H1 (cell line): ENCODE results near the gene RTCB. TPM values are rescaled to one million over a fixed set of nuclear protein-coding genes. Genes with fewer than 3 reads are reported as not detected.

ENCODE experiments used
- ASH2L ChIP-seq: fragments of 200-600, 300-600 bp; sonication (generic); IDR thresholded peaks from one replicate; pipeline ENCODE4 v1.7.1; 2017; ENCODE audit warnings: low read length
- BCL11A ChIP-seq, 2 experiments: IDR thresholded peaks; one replicate each; pipeline ENCODE4 v1.6.1; 2011; ENCODE audit warnings: low read depth in 2 of 2, low read length in 2 of 2, mild to moderate bottlenecking in 2 of 2
- CBX8 ChIP-seq: fragments of 300-800, 300-1000 bp; sonication (generic); IDR thresholded peaks from 2 replicates; pipeline ENCODE4 v1.7.1; 2016; ENCODE audit warnings: low read depth, low read length, borderline replicate concordance
- E2F6 ChIP-seq: IDR thresholded peaks from 2 replicates; pipeline ENCODE4 v1.6.1; 2012; ENCODE audit warnings: inconsistent platforms
- SIN3A ChIP-seq, 2 experiments: IDR thresholded peaks in 1 of 2; conservative IDR thresholded peaks in 1 of 2; 2 replicates each; pipeline ENCODE4 v1.6.1; 2011 to 2012; ENCODE audit warnings: low read length in 2 of 2, improper control_type of control experiment in 1 of 2, low read depth in 1 of 2, mild to moderate bottlenecking in 1 of 2
- SP4 ChIP-seq: IDR thresholded peaks from 2 replicates; pipeline ENCODE4 v1.6.1; 2012; ENCODE audit warnings: low read length, inconsistent platforms
- TAF1 ChIP-seq: IDR thresholded peaks from 2 replicates; pipeline ENCODE4 v1.6.1; 2011; ENCODE audit warnings: mild to moderate bottlenecking, low read depth, low read length
- TCF12 ChIP-seq: IDR thresholded peaks from 2 replicates; pipeline ENCODE4 v1.6.1; 2011; ENCODE audit warnings: low read depth, mild to moderate bottlenecking, low read length
- ZNF274 ChIP-seq: IDR thresholded peaks from 2 replicates; pipeline ENCODE4 v1.7.0; 2012; ENCODE audit warnings: low read length, borderline replicate concordance; ENCODE audit errors: extremely low read depth
- polyA plus RNA-seq, 7 experiments: library from polyadenylated mRNA; depleted of rRNA in 3 of 7; stranded (reverse) in 5 of 7; unstranded in 2 of 7; fragments of >200 nt in 5 of 7; fragments of 200-250 nt in 2 of 7; gene quantifications; 1 replicate in 5 of 7; 2 replicates in 1 of 7; 4 replicates in 1 of 7; pipeline versions ENCODE4 v1.2.1 to v1.2.3, GENCODE V29; 2011 to 2013; ENCODE audit warnings: missing spikeins in 2 of 7, mixed read lengths in 2 of 7
- total RNA-seq: library from RNA; stranded (reverse); fragmentation: NEBNext Ultra II Directional; extraction: Animal tissue kit (Norgen Biotek cat#: 25700); gene quantifications from 2 replicates; pipeline ENCODE4 v1.2.1, GENCODE V29; 2021

The RTCB gene
- total and polyA plus RNA-seq, 2 of the 8 experiments (the other 6 are each of a cell fraction or from before 2014, with no cell fraction given) = 104 to 114 TPM

- peak; percentile 82 for TF ChIP-seq ASH2L
- no peak for TF ChIP-seq CBX8
- no peak for TF ChIP-seq SP4
- TF ChIP-seq TCF12 = no peak
- no peak for TF ChIP-seq ZNF274
- TF ChIP-seq SIN3A (conservative IDR thresholded peaks at IDR 0.05 in 1 of 2, IDR thresholded peaks at IDR 0.05 in 1 of 2; ENCODE audit: low read depth in 1 of 2, low read length in 2 of 2) = 0 out of 4 replicates have a peak, but pooled peaks have one; percentile 40
- no peak for TF ChIP-seq E2F6
- no peak for TF ChIP-seq BCL11A (IDR thresholded peaks at IDR 0.05; ENCODE audit: low read depth in 2 of 2, low read length in 2 of 2)
- TF ChIP-seq TAF1 = peak; percentile 88
Measured at GRCh38 chr22:32411829-32412592, at the start of gene RTCB (continued).
